SW480 (cell line): ENCODE measurements around the gene ALPL.
"Not testable (repeated sequence)": the region's sequence is repeated elsewhere in the genome, so short reads cannot be mapped to it uniquely, and the experiment has no call there.

Experiments
- DNase-seq: peaks from one replicate; pipeline ENCODE4 v3.0.0-alpha.2; 2016; ENCODE audit warnings: low spot score

ALPL gene

DNA sequence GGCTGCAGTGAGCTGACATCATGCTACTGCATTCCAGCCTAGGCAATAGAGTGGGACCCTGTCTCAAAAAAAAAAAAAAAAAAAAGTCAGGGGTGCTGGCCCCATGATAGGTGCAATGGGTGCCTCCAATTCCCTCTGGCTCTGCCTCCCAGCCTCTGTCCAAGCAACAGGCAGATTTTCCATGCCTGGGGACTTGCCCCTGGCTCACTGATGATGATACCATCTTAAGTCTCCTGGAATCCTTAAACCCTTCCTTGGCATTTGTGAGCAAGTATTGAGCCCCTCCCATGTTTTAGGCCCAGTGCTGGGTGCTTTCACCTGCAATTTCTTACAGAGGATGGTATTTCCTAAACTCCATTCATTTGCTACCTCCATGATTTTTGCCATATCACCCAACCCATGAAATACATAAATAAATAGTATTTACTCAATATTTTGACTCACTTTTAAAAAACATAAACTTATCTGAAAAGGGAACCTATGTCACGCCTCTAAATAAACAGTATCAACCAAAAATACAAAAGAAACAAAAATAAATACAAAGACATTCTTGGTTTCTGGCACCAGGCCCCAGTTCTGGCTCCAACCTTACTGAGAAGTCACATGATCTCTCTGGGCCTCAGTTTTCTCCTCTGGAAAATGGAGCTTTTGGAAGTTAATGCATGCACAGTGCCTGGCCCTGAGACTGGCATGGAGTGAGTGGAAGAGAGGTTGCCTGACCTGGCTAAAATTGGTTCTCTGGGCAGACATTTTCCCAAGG lies 1.5 kb upstream of the ALPL start:
- DNase-seq: no peak

DNA sequence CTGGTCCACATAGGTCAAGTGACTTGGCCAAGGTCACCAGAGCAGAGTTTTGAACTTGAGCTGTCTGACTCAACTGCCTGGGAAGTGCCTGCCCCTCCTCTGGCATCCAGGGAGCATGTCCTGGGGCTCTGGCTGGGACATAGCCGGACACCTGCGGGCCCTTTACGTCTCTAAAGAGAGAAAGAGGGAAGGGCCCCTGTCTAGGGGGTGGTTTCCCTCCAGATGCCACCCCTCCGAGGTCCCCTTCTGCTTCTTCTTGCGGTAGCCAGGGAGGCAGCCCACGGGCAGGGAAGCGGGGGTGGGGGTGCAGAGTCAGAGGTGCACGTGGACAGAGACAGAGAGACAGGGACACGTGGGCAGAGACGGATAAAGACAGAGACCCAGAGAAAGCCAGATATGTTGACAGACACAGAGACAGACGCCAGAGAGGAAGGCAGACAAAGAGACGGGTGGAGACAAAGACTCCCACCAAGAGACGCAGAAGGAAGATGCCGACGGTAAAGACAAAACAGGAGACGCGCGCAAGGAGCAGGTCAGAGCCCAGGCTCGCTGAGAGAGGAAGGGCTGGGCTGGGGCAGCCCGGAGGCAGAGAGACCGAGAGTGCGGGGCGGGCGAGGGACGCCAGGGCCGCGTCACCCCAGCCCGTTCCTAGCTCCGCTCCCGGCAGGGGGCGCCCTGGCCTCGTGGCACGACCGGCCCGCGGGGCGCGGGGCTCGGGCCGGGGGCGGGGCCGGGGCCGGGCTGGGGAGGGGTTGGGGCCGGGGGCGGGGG lies 458 bp upstream of the ALPL start:
- no peak for DNase-seq

DNA sequence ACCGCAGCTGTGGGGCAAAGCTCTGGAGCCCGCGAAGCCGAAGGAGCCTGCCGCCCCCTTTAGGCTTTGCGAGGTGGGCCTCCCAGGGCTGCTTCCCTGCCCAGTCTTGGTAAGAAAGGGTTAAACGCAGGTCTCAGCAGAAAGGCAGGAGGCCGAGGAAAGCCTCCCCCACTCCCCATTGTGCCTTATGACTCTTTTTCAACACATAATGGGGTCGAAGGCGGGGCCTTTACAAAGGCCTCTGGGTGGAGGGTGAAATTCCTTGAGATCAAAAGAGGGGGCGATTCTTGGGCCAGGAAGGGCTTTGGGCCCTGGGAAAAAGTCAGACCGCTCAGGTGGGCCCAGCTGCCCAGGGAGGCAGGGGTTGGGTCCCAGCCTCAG lies 880 bp downstream of the ALPL start:
- no peak for DNase-seq

- DNase-seq: no peak
These were observed 1.8 kb downstream of the ALPL start for GRCh38 chr1:21510885-21511578.

DNA sequence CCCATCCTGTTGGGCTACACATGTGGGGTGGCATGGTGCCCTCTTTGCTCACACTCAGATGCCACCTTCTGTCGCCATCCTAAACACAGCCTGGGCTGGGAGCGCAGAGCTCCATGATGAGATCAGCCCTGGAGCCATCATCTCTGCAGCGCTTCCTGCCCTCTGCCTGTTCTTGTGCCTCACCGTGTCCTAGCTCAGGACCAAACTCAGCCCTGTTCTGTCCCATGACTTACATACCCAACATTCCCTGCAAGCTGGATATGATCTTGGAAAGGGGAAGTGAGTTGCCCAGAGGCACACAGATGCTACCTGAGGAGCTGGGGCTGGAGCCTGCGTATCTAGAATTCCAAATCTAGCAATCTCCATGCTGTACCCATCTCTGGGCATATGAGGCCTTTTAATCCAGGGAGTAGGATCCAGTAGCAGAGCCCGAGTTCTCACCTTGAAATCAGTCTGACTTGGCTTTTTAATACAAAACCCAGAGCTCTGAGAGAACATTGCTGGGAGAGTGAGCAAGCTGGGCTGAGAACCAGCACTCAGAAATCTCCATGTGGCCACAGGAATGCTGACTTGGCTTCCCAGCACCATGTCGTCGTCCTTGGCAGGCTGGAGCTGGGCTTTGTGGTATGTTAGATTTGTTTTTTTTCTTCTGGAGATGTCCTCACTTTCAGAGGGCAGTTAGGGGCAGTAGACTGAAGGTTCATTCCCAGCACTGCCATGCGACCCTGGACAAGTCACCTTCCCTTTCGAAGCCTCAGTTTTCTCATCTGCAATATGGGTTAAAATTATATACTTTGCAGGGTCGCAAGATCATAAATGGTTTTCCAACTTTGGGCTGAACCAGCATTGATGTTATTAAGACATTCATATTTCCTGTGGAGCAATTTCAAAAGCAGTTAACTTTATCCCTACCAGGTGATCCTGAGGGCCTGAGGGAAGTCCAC lies 2.6 kb downstream of the ALPL start:
- DNase-seq: no peak

GRCh38 chr1:21514245-21514644 lies 5.0 kb downstream of the ALPL start:
- no peak for DNase-seq

- no peak for DNase-seq
These were observed 8.0 kb downstream of the ALPL start for GRCh38 chr1:21517161-21517589.

DNA sequence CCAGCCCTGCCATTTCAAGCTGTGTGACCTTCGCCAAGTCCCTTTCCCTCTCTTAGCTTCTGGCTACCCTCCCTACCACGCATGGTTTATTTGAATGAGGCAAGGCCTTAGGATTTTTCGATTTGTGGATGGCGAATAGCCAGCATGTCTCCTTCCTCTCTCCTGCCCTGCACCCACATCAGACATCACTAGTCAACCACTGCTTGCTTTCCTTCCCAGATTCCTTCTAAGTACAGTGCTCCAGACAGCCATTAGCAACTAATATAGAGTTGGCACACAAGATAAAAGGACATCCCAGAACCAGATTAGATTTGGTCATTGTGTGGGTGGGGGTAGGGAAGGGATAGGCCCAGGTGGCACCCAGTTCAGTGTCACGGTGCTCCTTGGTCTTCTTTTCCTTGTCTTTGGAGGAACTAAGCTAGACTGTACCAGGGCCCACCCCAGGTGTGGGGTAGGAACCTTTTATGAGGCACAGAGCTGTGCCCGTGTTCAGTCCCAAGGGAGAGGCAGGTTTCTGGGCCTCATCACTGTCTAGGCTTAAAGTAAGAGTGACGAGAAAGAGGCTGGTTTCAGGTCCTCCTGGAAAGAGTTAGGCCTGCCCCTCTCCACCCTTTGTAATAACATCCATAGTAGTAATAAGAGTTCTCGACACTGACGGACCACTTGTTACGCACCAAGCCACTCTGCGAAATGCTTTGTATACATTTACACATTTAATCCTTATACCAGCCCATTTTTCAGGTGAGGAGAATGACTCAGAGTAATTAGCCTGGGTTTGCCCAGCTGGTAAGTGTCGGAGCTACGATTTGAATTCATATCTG lies 8.6 kb downstream of the ALPL start:
- no peak for DNase-seq

GRCh38 chr1:21518774-21519455 lies 9.7 kb downstream of the ALPL start:
- no peak for DNase-seq

DNA sequence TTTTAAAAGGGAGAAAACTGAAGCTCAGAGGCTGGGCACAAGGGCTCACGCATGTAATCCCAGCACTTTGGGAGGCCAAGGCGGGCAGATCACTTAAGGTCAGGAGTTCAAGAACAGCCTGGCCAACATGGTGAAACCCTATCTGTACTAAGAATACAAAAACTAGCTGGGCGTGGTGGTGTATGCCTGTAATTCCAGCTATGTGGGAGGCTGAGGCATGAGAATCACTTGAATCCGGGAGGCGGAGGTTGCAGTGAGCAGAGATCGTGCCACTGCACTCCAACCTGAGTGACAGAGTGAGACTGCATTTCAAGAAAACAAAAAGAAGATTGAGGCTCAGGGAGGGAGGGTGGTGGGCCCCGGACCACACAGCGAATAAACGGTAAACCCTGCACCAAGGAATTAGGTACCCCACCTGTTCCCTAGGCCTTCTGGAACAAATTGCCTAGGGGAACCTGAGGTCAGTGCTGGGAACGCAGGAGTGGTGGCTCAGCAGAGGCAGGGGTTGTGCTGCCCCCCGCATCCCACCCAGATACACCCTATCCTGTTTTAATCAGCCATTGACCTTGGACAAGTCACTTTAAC lies 10.4 kb downstream of the ALPL start:
- not testable (repeated sequence) for DNase-seq

GRCh38 chr1:21520899-21521716 lies 11.9 kb downstream of the ALPL start:
- no peak for DNase-seq

GRCh38 chr1:21521717-21522060 lies 12.5 kb downstream of the ALPL start:
- no peak for DNase-seq

GRCh38 chr1:21522525-21523038 lies 13.4 kb downstream of the ALPL start:
- DNase-seq: no peak

DNA sequence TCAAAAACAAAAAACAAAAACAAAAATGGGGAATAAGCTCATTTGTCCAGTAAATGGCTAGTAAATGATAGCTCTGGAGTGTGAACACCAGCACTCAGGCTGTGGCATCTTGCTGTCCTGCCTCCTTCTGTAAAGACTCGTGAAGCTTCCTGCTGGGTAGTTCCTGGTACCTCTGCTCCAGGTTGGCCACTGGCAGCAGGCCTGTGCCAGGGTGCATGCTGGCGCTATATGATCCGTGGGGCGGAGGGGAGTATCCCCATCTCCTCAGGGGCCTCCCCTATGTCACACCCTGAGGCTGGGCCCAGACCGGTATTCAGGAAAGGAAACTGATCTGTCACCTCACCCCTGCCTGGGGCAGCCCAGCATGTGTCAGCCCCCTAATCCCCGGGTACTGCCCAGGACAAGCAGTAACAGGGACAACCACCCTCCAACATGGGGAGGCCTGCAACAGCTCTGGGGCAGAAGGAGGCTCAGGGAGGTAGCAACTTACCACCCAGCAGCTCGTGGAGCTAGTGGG lies 14.1 kb downstream of the ALPL start:
- DNase-seq: no peak

GRCh38 chr1:21524220-21524619 lies 15.0 kb downstream of the ALPL start:
- no peak for DNase-seq

GRCh38 chr1:21524686-21525339 lies 15.6 kb downstream of the ALPL start:
- no peak for DNase-seq

DNA sequence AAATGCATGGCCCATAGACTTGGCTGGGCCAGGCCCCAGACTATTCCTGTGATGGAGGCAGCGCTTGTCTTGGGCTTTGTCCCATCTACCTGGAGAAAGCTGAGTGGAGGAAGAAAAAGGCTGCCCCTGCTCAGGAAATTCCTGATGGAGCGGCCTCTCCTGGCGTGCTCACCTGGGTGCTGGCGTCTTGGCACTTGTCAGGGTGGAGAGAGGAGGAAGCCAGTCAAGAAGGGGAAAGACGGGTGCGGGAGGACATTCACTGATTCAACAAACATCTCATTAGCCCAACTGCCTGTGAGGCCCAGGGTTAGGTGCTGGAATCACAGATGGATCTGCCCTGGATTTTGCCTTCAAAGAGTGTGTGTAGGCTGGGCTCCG lies 16.1 kb downstream of the ALPL start:
- no peak for DNase-seq

GRCh38 chr1:21526441-21526840 lies 17.2 kb downstream of the ALPL start:
- DNase-seq: no peak
